CD4-positive, alpha-beta T cell (primary cell): Measurements from ENCODE around the gene NUB1. TPM values are rescaled to one million over a fixed set of nuclear protein-coding genes. Genes with fewer than 3 reads are reported as not detected.

Source experiments
- ATAC-seq: fragments of 200-7000 bp; cut with Tn5 transposase; one replicate; pipeline ENCODE4 v1.10.0; 2022; ENCODE audit warnings: mild to moderate bottlenecking; ENCODE audit not compliant: poor library complexity
- CTCF ChIA-PET: fragments of 350-600 bp; sonication (Branson Sonifier 250); formaldehyde crosslinking; loops from one replicate; lab custom pipeline; 2021; ENCODE audit warnings: antibody characterized with exemption, inconsistent platforms; lab: Charles Lee
- POLR2A ChIA-PET: fragments of 350-600 bp; sonication (Branson Sonifier 250); formaldehyde crosslinking; loops from one replicate; lab custom pipeline; 2021; ENCODE audit warnings: antibody characterized with exemption, inconsistent platforms; lab: Charles Lee
- DNase-seq, 14 experiments: peaks; one replicate each; pipeline ENCODE4 v3.0.0-alpha.2; 2013 to 2020; ENCODE audit warnings: mixed read lengths in 2 of 14
- H3K27ac ChIP-seq, 2 donors: one replicate each; pipeline versions ENCODE4 v1.5.1 to v1.7.0; 2013; ENCODE audit warnings: low read length in 2 of 2, low read depth in 1 of 2, mild to moderate bottlenecking in 1 of 2
- H3K27me3 ChIP-seq, 2 experiments: 1 replicate in 1 of 2; 2 replicates in 1 of 2; pipeline versions ENCODE4 v1.6.1 to v1.7.0; 2013; ENCODE audit warnings: low read length in 2 of 2, control low read depth in 1 of 2, mild to moderate bottlenecking in 1 of 2, moderate library complexity in 1 of 2; ENCODE audit not compliant: insufficient read depth in 2 of 2, control insufficient read depth in 1 of 2
- H3K36me3 ChIP-seq: one replicate; pipeline ENCODE4 v1.6.1; 2013; ENCODE audit warnings: low read length, control low read depth; ENCODE audit not compliant: insufficient read depth
- H3K4me1 ChIP-seq: one replicate; pipeline ENCODE4 v1.6.1; 2013; ENCODE audit warnings: low read length, control low read depth; ENCODE audit not compliant: insufficient read depth
- H3K4me3 ChIP-seq: one replicate; pipeline ENCODE4 v1.5.1; 2013; ENCODE audit warnings: mild to moderate bottlenecking, low read length, moderate library complexity
- H3K9me3 ChIP-seq, 2 experiments: 1 replicate in 1 of 2; 2 replicates in 1 of 2; pipeline versions ENCODE4 v1.6.1 to v1.7.0; 2013; ENCODE audit warnings: low read length in 2 of 2, mild to moderate bottlenecking in 2 of 2, control low read depth in 1 of 2, moderate library complexity in 1 of 2; ENCODE audit not compliant: control insufficient read depth in 1 of 2, insufficient read depth in 1 of 2
- H3K27ac Mint-ChIP-seq: one replicate; pipeline ENCODE4 v1.8.0; 2020; ENCODE audit warnings: mixed read lengths
- H3K27me3 Mint-ChIP-seq: one replicate; pipeline ENCODE4 v1.8.0; 2021; ENCODE audit warnings: mixed read lengths
- H3K36me3 Mint-ChIP-seq: one replicate; pipeline ENCODE4 v1.8.0; 2021; ENCODE audit warnings: low read depth, mixed read lengths
- H3K4me1 Mint-ChIP-seq: one replicate; pipeline ENCODE4 v1.8.0; 2021; ENCODE audit warnings: low read depth, mixed read lengths
- H3K4me3 Mint-ChIP-seq: one replicate; pipeline ENCODE4 v1.8.0; 2020; ENCODE audit warnings: mild to moderate bottlenecking, mixed read lengths
- H3K9me3 Mint-ChIP-seq: one replicate; pipeline ENCODE4 v1.8.0; 2020; ENCODE audit warnings: mixed read lengths
- CTCF ChIP-seq: fragments of 200-600 bp; IDR thresholded peaks from one replicate; pipeline ENCODE4 v1.8.0; 2022; ENCODE audit warnings: antibody characterized with exemption, mild to moderate bottlenecking
- intact Hi-C, 2 experiments: fragments of 100-400 bp; cut with DNase I in 1 of 2; cut with micrococcal nuclease in 1 of 2; formaldehyde crosslinking; loops; one replicate each; pipeline versions ENCODE4 v1.15.1 to v1.9.0; 2023 to 2025; cut with DNase I, micrococcal nuclease
- total RNA-seq, 174 experiments: library from RNA in 2 of 174; stranded (reverse) in 2 of 174; gene quantifications; one replicate each; pipeline ENCODE4 v1.2.3 and lab custom pipeline; 2021 to 2026

The NUB1 gene
- total RNA-seq, 2 experiments from 2014 or later = 86.0 to 90.4 TPM

- Histone ChIP-seq H3K4me3 (no peak overlapping the region), H3K36me3 (no peaks in the 10 kb centered on the region), H3K4me1 (no peaks in the 10 kb centered on the region), H3K9me3 (no peaks in the 10 kb centered on the region), H3K27me3 (no peaks in the 10 kb centered on the region), H3K27ac (no peak overlapping the region)
- no peaks in the 10 kb centered on the region for H3K27me3 Mint-ChIP-seq
- no peaks in the 10 kb centered on the region for H3K4me1 Mint-ChIP-seq
- H3K36me3 Mint-ChIP-seq = no peaks in the 10 kb centered on the region
- ChIA-PET CTCF (interaction anchor here (1.5 kb wide), 1 partner anchor 15 kb away, joined by 4 read pairs; no protein-coding TSS in a partner anchor), POLR2A (no interaction called here)
- H3K9me3 Mint-ChIP-seq = no peaks in the 10 kb centered on the region
- TF ChIP-seq CTCF = no peak
- H3K27ac Mint-ChIP-seq = no peak overlapping the region
- ATAC-seq (no peak), DNase-seq (no peak)
- intact Hi-C loops = no loop called here
- no peak overlapping the region for H3K4me3 Mint-ChIP-seq
Measured at GRCh38 chr7:151330181-151330580, 11.4 kb upstream of the NUB1 start.

GRCh38 chr7:151330661-151331060 lies 11.0 kb upstream of the NUB1 start:
- ChIA-PET POLR2A (no interaction called here), CTCF (interaction anchor here (1.5 kb wide), 1 partner anchor 15 kb away, joined by 4 read pairs; no protein-coding TSS in a partner anchor)
- no peak for DNase-seq
- no peaks in the 10 kb centered on the region for H3K9me3 ChIP-seq
- Mint-ChIP-seq H3K27ac (no peak overlapping the region), H3K4me3 (no peak overlapping the region), H3K27me3 (no peaks in the 10 kb centered on the region), H3K4me1 (no peaks in the 10 kb centered on the region), H3K36me3 (no peaks in the 10 kb centered on the region), H3K9me3 (no peaks in the 10 kb centered on the region)
- no peak for TF ChIP-seq CTCF
- H3K27me3 ChIP-seq = no peaks in the 10 kb centered on the region
- no peak for ATAC-seq
- no peaks in the 10 kb centered on the region for H3K36me3 ChIP-seq
- intact Hi-C loops = no loop called here
- no peaks in the 10 kb centered on the region for H3K4me1 ChIP-seq
- H3K4me3 ChIP-seq = no peak overlapping the region
- H3K27ac ChIP-seq = no peak overlapping the region

- DNase-seq (no peak), ATAC-seq (no peak)
- peaks cover 1% of the 10 kb centered on the region for H3K4me1 ChIP-seq
- Mint-ChIP-seq H3K9me3 (peaks cover 3% of the 10 kb centered on the region), H3K27me3 (no peaks in the 10 kb centered on the region), H3K27ac (no peak overlapping the region), H3K4me1 (peaks cover under 1% of the 10 kb centered on the region), H3K36me3 (no peaks in the 10 kb centered on the region), H3K4me3 (no peak overlapping the region)
- H3K9me3 ChIP-seq = no peaks in the 10 kb centered on the region
- no peaks in the 10 kb centered on the region for H3K36me3 ChIP-seq
- POLR2A ChIA-PET = interaction anchor here (1.9 kb wide), 1 partner anchor 15 kb away, joined by 6 read pairs; no protein-coding TSS in a partner anchor
- H3K27ac ChIP-seq = no peak overlapping the region
- no peak for TF ChIP-seq CTCF
- no peaks in the 10 kb centered on the region for H3K27me3 ChIP-seq
- H3K4me3 ChIP-seq = no peak overlapping the region
- CTCF ChIA-PET = no interaction called here
- intact Hi-C loops = no loop called here
Measured at GRCh38 chr7:151334628-151335027, 7.0 kb upstream of the NUB1 start.
